Smooth muscle cell of the brain vasculature (primary cell): ENCODE data around the gene PEAK1.
A peak's percentile ranks its signal among the peaks of the same experiment; 100 is the strongest.

Experiments
- DNase-seq: peaks from one replicate; pipeline ENCODE4 v3.0.0-alpha.2; 2012; ENCODE audit warnings: low read depth, low spot score

The PEAK1 gene

GRCh38 chr15:77098572-77098971 is 321.3 kb downstream of the PEAK1 start:
- DNase-seq: no peak

DNA sequence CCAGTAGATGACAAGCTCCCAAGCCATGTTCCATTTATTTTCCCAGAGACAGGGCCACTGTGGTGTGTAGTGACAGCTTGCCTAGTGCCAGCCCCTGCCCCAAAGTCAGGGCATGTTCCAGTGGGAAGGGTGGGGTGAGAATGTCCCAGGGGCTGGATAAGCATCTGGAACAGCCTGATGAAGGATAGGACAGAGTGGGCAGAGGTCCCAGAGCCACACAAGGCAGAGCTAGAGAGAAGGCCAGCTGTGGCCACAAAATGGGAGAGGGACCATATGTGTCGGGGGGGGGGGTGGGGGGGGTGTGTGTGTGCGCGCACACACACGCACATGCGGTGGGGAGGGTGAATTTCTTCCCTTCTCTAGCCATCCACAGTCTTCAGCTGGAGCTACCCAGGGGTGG is 322.0 kb downstream of the PEAK1 start:
- no peak for DNase-seq

GRCh38 chr15:77097248-77097721 is 322.6 kb downstream of the PEAK1 start:
- DNase-seq: no peak

DNA sequence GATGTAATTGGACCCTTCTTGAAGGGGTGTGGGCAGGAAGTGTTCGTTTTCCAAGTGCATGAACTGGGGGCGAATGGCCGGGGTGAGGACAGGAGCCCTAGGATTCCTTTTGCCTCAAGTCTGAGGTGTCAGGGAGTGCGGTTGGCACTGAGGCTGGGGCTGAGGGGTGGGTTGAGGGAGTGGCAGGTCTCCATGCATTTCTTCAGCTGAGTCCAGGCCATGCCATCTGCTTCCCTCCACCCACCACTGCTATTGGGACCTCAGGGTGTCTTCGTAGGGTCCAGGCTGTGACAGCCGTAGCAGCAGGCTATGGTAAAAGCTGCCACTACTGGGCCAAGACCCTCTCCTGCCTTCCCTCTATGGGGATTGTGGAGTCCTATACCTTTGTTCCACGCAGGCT is 323.4 kb downstream of the PEAK1 start:
- no peak for DNase-seq

DNA sequence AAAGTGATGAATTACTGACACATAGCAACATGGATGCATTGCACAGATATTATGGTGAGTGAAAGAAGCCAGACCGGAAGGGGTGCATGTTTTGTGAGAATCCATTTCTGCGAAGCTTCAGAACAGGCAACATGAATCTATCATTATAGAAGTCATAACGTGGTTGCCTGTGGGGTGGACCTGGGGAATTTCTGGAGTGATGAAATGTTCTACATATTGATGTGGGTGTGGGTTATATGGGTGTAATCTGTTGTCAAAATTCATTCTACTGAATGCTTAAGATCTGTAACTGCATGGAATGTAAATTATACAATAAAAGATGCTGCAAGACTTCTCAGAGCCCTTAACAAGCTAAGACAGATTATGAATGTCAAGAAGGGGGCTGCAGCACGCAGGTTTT is 323.8 kb downstream of the PEAK1 start:
- DNase-seq: no peak

DNA sequence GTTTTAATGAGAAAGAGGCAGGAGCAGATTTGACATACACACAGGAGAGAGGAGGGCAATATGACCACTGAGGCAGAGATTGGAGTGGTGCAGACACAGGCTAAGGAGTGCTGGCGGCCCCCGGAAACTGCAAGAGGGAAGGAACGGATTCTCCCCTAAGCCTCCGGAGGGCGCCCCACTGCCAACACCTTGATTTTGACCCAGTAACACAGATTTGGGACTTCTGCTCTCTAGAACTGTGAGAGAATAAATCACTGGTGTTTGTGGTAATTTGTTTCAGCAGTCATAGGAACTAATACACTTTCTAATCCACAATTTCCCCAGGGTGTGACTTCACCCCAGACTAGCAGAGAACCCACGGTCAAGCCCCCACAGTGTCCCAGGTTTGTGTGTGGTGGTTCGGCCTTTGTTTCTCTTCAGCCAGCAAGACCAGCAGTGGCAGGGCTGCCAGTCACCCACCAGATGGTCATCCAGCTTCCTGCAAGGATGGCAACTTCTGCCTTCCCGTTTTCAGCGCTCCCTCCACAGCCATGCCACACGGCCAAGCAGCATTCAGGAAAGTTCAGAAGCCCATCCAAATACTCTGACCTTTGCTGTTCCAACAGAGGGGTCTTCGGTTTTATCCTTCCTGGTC is 325.4 kb downstream of the PEAK1 start:
- DNase-seq: no peak

DNA sequence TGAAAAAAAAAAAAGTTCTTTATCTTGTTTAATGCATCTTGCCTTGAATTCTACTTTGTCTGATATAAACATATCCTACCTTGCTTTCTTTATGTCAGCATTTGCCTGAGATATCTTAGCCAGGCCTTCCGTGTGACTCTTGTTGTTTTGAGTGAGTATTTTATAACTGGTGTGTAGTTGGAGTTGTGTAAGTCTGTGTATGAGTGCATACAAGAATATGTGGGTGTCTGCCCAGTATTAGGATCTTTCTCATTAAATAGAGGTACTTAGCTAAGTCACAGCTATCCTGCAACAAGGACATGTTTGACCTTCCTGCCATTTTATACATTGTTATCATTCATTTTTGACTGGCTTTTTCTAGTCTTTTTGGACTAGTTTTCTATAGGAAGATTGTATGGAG is 326.5 kb downstream of the PEAK1 start:
- no peak for DNase-seq

DNA sequence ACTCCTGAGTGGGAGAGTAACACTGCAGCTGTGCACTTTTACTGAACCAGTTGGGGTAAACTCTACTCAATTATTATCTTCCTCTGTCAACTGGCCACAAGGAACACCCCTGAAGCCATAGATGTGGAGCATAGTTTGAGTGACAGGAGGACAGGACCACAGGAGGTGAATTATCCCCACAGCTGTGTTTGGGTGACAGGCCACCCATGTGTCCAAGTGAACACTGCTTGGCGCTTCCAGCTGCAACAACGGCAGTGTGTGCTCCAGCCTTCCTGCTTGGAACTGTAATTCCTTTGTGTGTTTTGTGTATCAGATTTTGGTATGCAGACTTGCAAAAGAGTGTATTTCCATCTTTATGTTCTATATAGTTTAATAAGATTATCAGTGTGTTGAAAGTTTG is 328.8 kb downstream of the PEAK1 start:
- no peak for DNase-seq

- DNase-seq: no peak
These were observed 332.7 kb downstream of the PEAK1 start for GRCh38 chr15:77087213-77087612.

- DNase-seq: no peak
These were observed 334.6 kb downstream of the PEAK1 start for GRCh38 chr15:77085297-77085696.

DNA sequence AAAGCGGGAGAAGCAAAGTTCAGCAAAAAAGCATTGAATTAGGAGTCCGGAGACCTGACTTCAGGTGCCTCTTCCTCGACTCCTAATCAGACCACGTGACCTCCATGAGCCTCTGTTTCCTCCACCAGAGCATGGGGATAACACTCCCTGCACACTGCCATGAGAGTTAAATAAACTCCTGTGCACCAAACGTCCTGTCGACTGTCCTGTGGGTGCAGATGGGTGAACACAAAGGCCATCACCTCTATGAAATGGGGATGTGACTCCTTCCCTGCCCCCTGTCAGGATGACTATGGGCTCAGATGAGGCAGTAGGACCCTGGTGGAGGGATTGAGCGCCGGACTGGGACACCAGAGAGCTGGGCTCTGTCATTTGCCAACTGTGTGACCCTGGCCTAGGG is 335.5 kb downstream of the PEAK1 start:
- DNase-seq: no peak

DNA sequence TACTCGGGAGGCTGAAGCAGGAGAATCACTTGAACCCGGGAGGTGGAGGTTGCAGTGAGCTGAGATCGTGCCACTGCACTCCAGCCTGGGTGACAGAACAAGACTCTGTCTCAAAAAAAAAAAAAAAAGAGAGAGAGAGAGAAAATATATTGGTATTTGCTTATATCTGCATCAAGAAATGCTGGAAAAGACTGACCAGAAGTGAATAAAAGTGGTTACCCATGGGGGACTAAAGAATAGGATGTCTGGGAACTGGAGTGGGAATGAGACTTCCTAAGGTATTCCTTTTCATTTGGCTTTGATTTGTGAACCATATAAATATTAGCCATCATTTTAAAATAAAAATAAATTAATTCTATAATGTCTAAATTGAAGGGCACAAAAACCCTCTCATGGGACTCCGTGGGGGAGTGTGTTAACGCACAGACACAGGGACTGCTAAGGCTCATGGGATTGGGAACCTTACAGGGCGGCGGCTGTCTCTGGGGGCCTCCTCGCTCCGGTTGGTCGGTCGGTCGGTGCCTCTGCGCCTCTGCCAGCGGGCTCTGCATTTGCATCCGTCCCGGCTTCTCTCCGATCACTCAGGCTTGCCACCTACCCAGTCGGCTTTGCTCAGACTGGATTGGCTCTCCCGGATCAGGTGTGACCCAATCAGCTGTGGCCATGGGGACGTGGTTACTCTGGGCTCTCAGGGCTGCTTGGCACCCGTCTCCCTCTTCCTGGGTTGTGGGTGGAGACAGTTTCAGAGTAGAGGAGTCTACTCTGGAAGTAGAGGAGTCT is 336.3 kb downstream of the PEAK1 start:
- no peak for DNase-seq

DNA sequence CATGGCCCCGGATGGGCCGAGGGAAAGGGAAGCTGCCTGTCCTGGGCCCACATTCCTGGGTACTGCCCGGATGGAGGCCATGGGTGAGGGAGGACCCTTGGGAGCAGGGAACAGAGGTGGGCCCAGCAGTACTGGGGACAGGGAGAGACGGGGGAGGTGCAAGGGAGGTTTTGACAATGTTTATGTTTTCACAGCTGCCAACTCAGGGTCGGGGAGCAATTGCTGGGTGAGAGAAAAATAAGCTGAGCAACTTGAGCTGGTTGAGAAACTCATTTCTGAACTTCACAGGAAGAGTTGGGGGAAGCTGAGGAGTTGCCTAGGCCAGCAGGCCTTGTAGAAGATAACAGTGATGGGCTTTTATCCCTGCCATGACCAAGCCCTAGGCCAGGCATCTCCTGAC is 337.9 kb downstream of the PEAK1 start:
- no peak for DNase-seq

- DNase-seq: no peak
These were observed 343.5 kb downstream of the PEAK1 start for GRCh38 chr15:77076323-77076915.

GRCh38 chr15:77075528-77075927 is 344.4 kb downstream of the PEAK1 start:
- no peak for DNase-seq

GRCh38 chr15:77074350-77074749 is 345.6 kb downstream of the PEAK1 start:
- no peak for DNase-seq

DNA sequence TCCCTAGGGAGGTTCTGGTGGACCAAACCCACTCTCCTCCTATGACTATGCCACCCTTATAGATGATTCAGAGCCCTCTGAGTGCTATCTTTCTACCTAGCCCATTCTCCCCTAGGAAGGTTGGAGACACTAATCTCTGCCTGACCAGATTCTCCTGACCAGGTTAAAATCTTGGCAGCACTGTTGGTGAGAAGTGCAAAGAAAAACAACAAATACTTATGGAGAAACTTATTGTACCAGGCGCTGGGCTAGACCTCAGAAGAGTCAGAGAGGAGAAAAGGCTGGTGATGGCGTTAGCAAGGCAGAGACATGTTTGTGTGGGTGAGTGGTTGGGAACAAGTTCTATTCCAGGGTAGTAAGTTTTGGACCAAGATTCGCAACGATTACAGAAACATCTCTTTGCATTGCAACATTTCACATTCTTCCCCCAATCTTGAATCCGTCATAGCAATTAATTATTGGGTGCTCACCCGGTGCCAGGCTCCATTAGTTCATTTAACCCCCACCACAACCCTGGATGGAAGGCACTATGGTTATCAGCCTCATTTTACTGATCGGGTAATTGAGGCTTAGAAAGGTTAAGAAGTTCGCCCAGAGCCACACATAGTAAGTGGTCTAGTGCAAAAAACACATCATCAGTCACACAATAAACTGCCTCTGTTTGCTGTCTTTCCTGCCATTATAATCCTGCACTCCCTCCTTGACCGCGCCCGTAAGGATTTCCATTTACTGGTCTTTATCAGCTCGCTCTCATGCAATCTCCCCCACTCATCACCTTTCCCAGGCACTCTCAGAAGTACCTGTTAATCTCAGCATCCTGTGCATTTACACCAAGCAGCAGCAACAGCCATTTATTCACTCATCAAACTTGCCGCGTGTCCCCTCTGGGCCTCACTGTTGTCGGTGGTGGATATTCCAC is 348.3 kb downstream of the PEAK1 start:
- no peak for DNase-seq

- peak; percentile 80 for DNase-seq
These were observed 349.2 kb downstream of the PEAK1 start, which contains the start of gene TSPAN3 for GRCh38 chr15:77070495-77071304. Gene TSPAN3 (minus strand): TSS chr15:77071109. CDS start chr15:77070954, 155 bp downstream.

GRCh38 chr15:77070180-77070494 is 349.8 kb downstream of the PEAK1 start:
- no peak for DNase-seq

- no peak for DNase-seq
These were observed 350.3 kb downstream of the PEAK1 start for GRCh38 chr15:77069521-77070121.

- no peak for DNase-seq
These were observed 351.3 kb downstream of the PEAK1 start for GRCh38 chr15:77068633-77069032.
